ENCODE data around the gene FUZ. TPM values are rescaled to one million over a fixed set of nuclear protein-coding genes. Genes with fewer than 3 reads are reported as not detected.

Gene FUZ
- polyA plus RNA-seq, 1 of the 3 experiments (the other 2 are of a cell fraction), result 29.9 TPM

DNA sequence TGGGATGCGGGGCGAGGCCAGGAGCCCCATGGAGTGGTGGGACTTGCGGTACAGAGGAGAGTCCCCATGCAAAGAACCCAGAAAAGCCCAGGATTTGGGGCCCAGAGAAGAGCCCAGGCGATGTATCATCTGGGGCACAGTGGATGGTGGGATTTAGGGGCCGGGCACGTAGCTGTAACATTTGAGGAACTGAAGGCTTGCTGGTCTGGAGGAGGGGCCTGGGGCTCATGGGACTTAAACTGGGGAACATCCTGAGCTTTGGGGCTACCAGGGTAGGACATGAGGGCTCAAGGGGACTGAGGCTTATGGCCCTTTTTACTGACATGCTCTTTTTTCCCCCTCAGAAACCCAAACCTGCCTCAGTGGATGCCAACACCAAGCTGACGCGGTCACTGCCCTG, 18.5 kb upstream of the FUZ start:
- Histone ChIP-seq H3F3A (replicated peaks; ENCODE audit: insufficient read depth) (no peaks in the 10 kb centered on the region), H4K20me1 (ENCODE audit: insufficient read depth) (0 out of 2 replicates have a peak, but pooled peaks cover 5% of the 10 kb centered on the region), H3K4me1 (ENCODE audit: control insufficient read depth in 1 of 2, insufficient read depth in 2 of 2, low read depth in 1 of 2, low read length in 1 of 2) (no peaks in the 10 kb centered on the region), H3K4me3 (ENCODE audit: low read depth in 2 of 2, low read length in 1 of 2) (no peak overlapping the region), H3K27ac (ENCODE audit: low read depth in 2 of 2, low read length in 1 of 2) (no peak overlapping the region), H3K9ac (no peak overlapping the region), H3K36me3 (replicated peaks in 1 of 2; ENCODE audit: control insufficient read depth in 1 of 2, insufficient read depth in 2 of 2, low read length in 1 of 2) (peaks cover 4 to 52% of the 10 kb centered on the region in 2 experiments), H3K9me3 (no peaks in the 10 kb centered on the region), H3K27me3 (ENCODE audit: insufficient read depth) (no peaks in the 10 kb centered on the region), H3K9me2 (no peaks in the 10 kb centered on the region), H2AFZ (ENCODE audit: low read depth) (no peak overlapping the region), H3K79me2 (ENCODE audit: insufficient read depth) (peaks cover 7% of the 10 kb centered on the region; the same call in 1 of the 2 replicates), H3K4me2 (no peak overlapping the region)
- CTCF ChIA-PET, result no interaction called here
- POLR2A ChIA-PET, result no interaction called here
- WGBS (ENCODE audit: low lambda C conversion rate), result 96% methylated on average over 6 of the region's 8 CpGs
- TF ChIP-seq, protein P1, sequence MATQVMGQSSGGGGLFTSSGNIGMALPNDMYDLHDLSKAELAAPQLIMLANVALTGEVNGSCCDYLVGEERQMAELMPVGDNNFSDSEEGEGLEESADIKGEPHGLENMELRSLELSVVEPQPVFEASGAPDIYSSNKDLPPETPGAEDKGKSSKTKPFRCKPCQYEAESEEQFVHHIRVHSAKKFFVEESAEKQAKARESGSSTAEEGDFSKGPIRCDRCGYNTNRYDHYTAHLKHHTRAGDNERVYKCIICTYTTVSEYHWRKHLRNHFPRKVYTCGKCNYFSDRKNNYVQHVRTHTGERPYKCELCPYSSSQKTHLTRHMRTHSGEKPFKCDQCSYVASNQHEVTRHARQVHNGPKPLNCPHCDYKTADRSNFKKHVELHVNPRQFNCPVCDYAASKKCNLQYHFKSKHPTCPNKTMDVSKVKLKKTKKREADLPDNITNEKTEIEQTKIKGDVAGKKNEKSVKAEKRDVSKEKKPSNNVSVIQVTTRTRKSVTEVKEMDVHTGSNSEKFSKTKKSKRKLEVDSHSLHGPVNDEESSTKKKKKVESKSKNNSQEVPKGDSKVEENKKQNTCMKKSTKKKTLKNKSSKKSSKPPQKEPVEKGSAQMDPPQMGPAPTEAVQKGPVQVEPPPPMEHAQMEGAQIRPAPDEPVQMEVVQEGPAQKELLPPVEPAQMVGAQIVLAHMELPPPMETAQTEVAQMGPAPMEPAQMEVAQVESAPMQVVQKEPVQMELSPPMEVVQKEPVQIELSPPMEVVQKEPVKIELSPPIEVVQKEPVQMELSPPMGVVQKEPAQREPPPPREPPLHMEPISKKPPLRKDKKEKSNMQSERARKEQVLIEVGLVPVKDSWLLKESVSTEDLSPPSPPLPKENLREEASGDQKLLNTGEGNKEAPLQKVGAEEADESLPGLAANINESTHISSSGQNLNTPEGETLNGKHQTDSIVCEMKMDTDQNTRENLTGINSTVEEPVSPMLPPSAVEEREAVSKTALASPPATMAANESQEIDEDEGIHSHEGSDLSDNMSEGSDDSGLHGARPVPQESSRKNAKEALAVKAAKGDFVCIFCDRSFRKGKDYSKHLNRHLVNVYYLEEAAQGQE (IDR thresholded peaks at IDR 0.05; ENCODE audit: low read depth, low read length), result no peak
- TF ChIP-seq MEF2A (IDR thresholded peaks at IDR 0.05; ENCODE audit: borderline replicate concordance, low read depth), result no peak
- TF ChIP-seq, protein P2, sequence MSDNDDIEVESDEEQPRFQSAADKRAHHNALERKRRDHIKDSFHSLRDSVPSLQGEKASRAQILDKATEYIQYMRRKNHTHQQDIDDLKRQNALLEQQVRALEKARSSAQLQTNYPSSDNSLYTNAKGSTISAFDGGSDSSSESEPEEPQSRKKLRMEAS (IDR thresholded peaks at IDR 0.05; ENCODE audit: low read depth), result no peak
- no peak for DNase-seq

DNA sequence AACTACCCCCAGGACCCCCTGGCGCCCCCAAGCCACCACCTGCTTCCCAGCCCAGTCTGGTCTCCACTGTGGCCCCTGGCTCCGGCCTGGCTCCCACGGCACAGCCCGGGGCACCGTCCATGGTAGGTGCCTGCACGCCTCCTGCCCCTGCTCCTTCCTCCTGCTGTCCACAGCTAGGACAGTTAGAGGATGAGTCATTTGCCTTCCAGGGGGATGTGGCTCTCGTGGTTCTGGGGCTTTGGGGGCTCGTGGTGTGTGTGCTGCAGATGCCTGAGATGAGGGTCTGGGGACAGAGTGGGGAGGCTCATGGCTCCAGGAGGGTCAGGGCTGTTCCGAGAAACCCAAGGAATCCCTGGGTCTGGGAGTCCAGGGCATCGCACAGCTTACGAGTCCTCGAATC, 17.7 kb upstream of the FUZ start:
- Histone ChIP-seq H4K20me1 (ENCODE audit: insufficient read depth) (0 out of 2 replicates have a peak, but pooled peaks cover 8% of the 10 kb centered on the region), H3K79me2 (ENCODE audit: insufficient read depth) (peaks cover 15% of the 10 kb centered on the region; the same call in 1 of the 2 replicates), H3K36me3 (replicated peaks in 1 of 2; ENCODE audit: control insufficient read depth in 1 of 2, insufficient read depth in 2 of 2, low read length in 1 of 2) (peaks cover 0 to 44% of the 10 kb centered on the region in 2 experiments), H3K9me3 (no peaks in the 10 kb centered on the region), H3K9me2 (no peaks in the 10 kb centered on the region), H3K27ac (ENCODE audit: low read depth in 2 of 2, low read length in 1 of 2) (no peak overlapping the region), H3K9ac (no peak overlapping the region), H3K4me3 (ENCODE audit: low read depth in 2 of 2, low read length in 1 of 2) (no peak overlapping the region), H2AFZ (ENCODE audit: low read depth) (no peak overlapping the region), H3K27me3 (ENCODE audit: insufficient read depth) (no peaks in the 10 kb centered on the region), H3F3A (replicated peaks; ENCODE audit: insufficient read depth) (no peaks in the 10 kb centered on the region), H3K4me1 (ENCODE audit: control insufficient read depth in 1 of 2, insufficient read depth in 2 of 2, low read depth in 1 of 2, low read length in 1 of 2) (no peaks in the 10 kb centered on the region), H3K4me2 (no peak overlapping the region)
- CTCF ChIA-PET, result interaction anchor here (1.0 kb wide), 1 partner anchor 13 kb away, joined by 4 read pairs; the partner anchor contains the start of gene MED25
- no peak for DNase-seq
- TF ChIP-seq SMC3 (IDR thresholded peaks at IDR 0.05; ENCODE audit: low read depth, low read length) (no peak), RCOR1 (IDR thresholded peaks at IDR 0.05; ENCODE audit: low read length) (no peak), FOSL2 (IDR thresholded peaks at IDR 0.05; ENCODE audit: borderline replicate concordance, low read depth) (no peak), RAD21 (IDR thresholded peaks at IDR 0.05; ENCODE audit: low read length) (no peak), GABPA (IDR thresholded peaks at IDR 0.05; ENCODE audit: low read depth) (no peak), EP300 (IDR thresholded peaks at IDR 0.05; ENCODE audit: borderline replicate concordance in 1 of 2, low read depth in 1 of 2, low read length in 1 of 2) (no peak), CHD2 (IDR thresholded peaks at IDR 0.05; ENCODE audit: low read length, partially characterized antibody) (no peak), TEAD4 (IDR thresholded peaks at IDR 0.05; ENCODE audit: borderline replicate concordance, insufficient read depth) (no peak), MXI1 (IDR thresholded peaks at IDR 0.05; ENCODE audit: low read depth, low read length) (no peak)
- TF ChIP-seq, protein P3, sequence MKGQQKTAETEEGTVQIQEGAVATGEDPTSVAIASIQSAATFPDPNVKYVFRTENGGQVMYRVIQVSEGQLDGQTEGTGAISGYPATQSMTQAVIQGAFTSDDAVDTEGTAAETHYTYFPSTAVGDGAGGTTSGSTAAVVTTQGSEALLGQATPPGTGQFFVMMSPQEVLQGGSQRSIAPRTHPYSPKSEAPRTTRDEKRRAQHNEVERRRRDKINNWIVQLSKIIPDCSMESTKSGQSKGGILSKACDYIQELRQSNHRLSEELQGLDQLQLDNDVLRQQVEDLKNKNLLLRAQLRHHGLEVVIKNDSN (IDR thresholded peaks at IDR 0.05; ENCODE audit: borderline replicate concordance, low read depth), result no peak
- TF ChIP-seq, protein P1 (IDR thresholded peaks at IDR 0.05; ENCODE audit: low read depth, low read length), result no peak
- TF ChIP-seq, protein P4, sequence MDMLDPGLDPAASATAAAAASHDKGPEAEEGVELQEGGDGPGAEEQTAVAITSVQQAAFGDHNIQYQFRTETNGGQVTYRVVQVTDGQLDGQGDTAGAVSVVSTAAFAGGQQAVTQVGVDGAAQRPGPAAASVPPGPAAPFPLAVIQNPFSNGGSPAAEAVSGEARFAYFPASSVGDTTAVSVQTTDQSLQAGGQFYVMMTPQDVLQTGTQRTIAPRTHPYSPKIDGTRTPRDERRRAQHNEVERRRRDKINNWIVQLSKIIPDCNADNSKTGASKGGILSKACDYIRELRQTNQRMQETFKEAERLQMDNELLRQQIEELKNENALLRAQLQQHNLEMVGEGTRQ (IDR thresholded peaks at IDR 0.05; ENCODE audit: borderline replicate concordance, low read depth, low read length), result no peak
- POLR2A ChIA-PET, result no interaction called here
- WGBS (ENCODE audit: low lambda C conversion rate), result 100% methylated on average over 5 of the region's 12 CpGs

Measured in SK-N-SH (cell line).